Measurements from ENCODE around the gene PKD1L1.

GRCh38 chr7:47915616-47915976 is 32.7 kb downstream of the PKD1L1 start:
- TF ChIP-seq POLR2A (IDR thresholded peaks at IDR 0.05) (no peak), CTCF (IDR thresholded peaks at IDR 0.05) (no peak)
